NOMO-1 treated with dmso at 0.1 percent for 144 hours (cell line): ENCODE results near the gene GMPPB.
"Not testable (repeated sequence)": the region's sequence is repeated elsewhere in the genome, so short reads cannot be mapped to it uniquely, and the experiment has no call there.

Experiments
- DNase-seq: peaks from one replicate; lab custom pipeline; 2025; ENCODE audit not compliant: unreplicated experiment; lab: John Stamatoyannopoulos, UW

The GMPPB gene

GRCh38 chr3:49714728-49715550 is 8.8 kb downstream of the GMPPB start:
- no peak for DNase-seq

- no peak for DNase-seq
Measured at GRCh38 chr3:49713336-49714105, 10.2 kb downstream of the GMPPB start.

- no peak for DNase-seq
Measured at GRCh38 chr3:49712631-49713317, 11.0 kb downstream of the GMPPB start.

GRCh38 chr3:49712166-49712565 is 11.6 kb downstream of the GMPPB start:
- DNase-seq = no peak

- DNase-seq = no peak
Measured at GRCh38 chr3:49711489-49711888, 12.3 kb downstream of the GMPPB start.

- no peak for DNase-seq
Measured at GRCh38 chr3:49709852-49710251, 13.9 kb downstream of the GMPPB start.

GRCh38 chr3:49707113-49707480 is 16.7 kb downstream of the GMPPB start:
- DNase-seq = no peak

GRCh38 chr3:49706456-49707112 is 17.2 kb downstream of the GMPPB start:
- no peak for DNase-seq

GRCh38 chr3:49705390-49705960 is 18.3 kb downstream of the GMPPB start:
- DNase-seq = no peak

- DNase-seq = no peak
Measured at GRCh38 chr3:49704629-49705028, 19.1 kb downstream of the GMPPB start.

- no peak for DNase-seq
Measured at GRCh38 chr3:49703956-49704355, 19.8 kb downstream of the GMPPB start.

GRCh38 chr3:49703443-49703927 is 20.3 kb downstream of the GMPPB start:
- DNase-seq = no peak

- no peak for DNase-seq
Measured at GRCh38 chr3:49702672-49703071, 21.1 kb downstream of the GMPPB start.

- DNase-seq = no peak
Measured at GRCh38 chr3:49701388-49702077, 22.2 kb downstream of the GMPPB start.

GRCh38 chr3:49700453-49701128 is 23.2 kb downstream of the GMPPB start:
- DNase-seq = no peak

- no peak for DNase-seq
Measured at GRCh38 chr3:49700014-49700413, 23.7 kb downstream of the GMPPB start.

GRCh38 chr3:49699281-49699979 is 24.3 kb downstream of the GMPPB start:
- no peak for DNase-seq

GRCh38 chr3:49695350-49696015 is 28.3 kb downstream of the GMPPB start:
- not testable (repeated sequence) for DNase-seq
